Measurements from ENCODE around the gene STT3A.

Gene STT3A

DNA sequence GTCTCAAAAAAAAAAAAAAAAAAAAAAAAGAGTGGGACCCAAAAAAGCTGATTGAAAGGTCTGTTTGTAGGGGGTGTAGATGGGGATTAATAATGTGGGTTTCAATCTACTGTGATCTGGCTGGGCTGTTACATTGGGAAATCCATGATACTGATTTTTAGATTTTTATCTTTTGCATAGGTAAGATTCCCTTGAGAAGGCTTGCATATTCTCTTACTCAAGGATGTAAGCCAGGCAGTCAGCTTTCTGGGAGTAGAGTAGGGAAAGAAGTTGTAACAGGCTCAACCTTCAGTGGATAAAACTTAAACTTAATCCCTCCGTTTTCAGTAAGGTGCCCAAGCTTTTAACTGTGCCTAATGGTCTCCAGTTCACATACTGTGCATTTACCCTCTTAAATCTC lies 30.4 kb downstream of the STT3A start:
- peaks cover 7% of the 10 kb centered on the region; the same call in 1 of the 2 replicates for H3K36me3 ChIP-seq (ENCODE audit: insufficient read depth, low read length)
- H3K4me3 ChIP-seq (ENCODE audit: low read depth, low read length) = no peak overlapping the region
- H2AFZ ChIP-seq (ENCODE audit: low read length, unreplicated experiment) = no peak overlapping the region
- no peak overlapping the region for H3K27ac ChIP-seq (ENCODE audit: low read depth, low read length)
- peaks cover 28% of the 10 kb centered on the region for H3K4me1 ChIP-seq (ENCODE audit: control insufficient read depth, insufficient read depth, low read length, unreplicated experiment)
- H3K79me2 ChIP-seq (ENCODE audit: control insufficient read depth, insufficient read depth, low read length, unreplicated experiment) = peaks cover 16% of the 10 kb centered on the region
- no peaks in the 10 kb centered on the region for H3K27me3 ChIP-seq (ENCODE audit: insufficient read depth, low read length)

DNA sequence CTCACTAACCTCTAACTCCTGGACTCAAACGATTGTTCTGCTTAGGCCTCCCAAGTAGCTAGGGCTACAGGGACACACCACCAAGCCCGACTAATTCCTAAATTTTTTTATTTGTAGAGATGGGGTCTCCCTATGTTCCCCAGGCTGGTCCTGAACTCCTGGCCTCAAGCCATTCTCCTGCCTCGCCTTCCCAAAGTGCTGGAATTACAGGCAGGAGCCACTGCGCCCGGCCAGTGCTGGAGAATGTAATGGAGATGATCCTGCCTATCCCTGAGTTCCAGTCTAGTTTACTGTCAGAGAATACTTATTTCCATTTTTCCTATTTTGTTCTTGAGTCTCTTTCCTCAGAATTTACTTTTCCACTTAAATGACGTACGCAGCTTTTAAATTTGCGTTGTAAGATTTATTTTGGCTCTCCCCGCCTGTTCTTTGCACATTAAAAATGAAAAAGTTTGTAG lies 32.1 kb downstream of the STT3A start, which contains the start of gene CHEK1:
CHEK1 (plus strand) TSS at position 408 of the 458 bp plus-strand sequence. CDS start 1,606 bp downstream, outside the sequence.
- peaks cover 7% of the 10 kb centered on the region for H3K36me3 ChIP-seq (ENCODE audit: insufficient read depth, low read length)

DNA sequence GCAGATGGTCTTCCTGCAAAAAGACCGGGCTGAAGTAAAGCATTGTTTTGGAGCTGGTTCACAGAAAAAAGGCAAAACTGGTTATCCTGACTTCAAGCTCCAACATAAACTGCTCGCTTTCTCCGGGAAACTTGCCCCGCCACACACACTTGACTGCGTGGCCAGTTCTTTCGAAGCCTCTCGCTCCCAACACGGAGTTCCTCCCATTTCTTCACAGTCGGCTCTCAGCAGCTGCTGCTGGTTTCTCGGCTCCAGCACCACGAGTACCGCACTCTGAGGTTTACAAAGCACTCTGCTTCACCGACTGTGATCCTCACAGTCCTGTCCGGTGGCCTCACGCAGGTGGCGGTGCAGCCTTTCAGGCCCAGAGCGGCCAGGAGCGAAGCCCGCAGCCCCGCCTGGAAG lies 32.6 kb downstream of the STT3A start:
- peak overlapping the region; percentile 94 for H3K27ac ChIP-seq (ENCODE audit: low read depth, low read length)
- peak overlapping the region; percentile 89 for H3K4me3 ChIP-seq (ENCODE audit: low read depth, low read length)
- H3K27me3 ChIP-seq (ENCODE audit: insufficient read depth, low read length) = no peaks in the 10 kb centered on the region
- peaks cover 21% of the 10 kb centered on the region for H3K79me2 ChIP-seq (ENCODE audit: control insufficient read depth, insufficient read depth, low read length, unreplicated experiment)
- peak overlapping the region; percentile 77 for H2AFZ ChIP-seq (ENCODE audit: low read length, unreplicated experiment)
- peaks cover 29% of the 10 kb centered on the region for H3K4me1 ChIP-seq (ENCODE audit: control insufficient read depth, insufficient read depth, low read length, unreplicated experiment)
- H3K36me3 ChIP-seq (ENCODE audit: insufficient read depth, low read length) = peaks cover 9% of the 10 kb centered on the region

More for the DNA sequence above, 32.1 kb downstream of the STT3A start, which contains the start of gene CHEK1:
- Histone ChIP-seq H3K79me2 (ENCODE audit: control insufficient read depth, insufficient read depth, low read length, unreplicated experiment) (peaks cover 21% of the 10 kb centered on the region), H2AFZ (ENCODE audit: low read length, unreplicated experiment) (peak within 1 kb of the TSS; percentile 77), H3K27me3 (ENCODE audit: insufficient read depth, low read length) (no peaks in the 10 kb centered on the region), H3K27ac (ENCODE audit: low read depth, low read length) (peak within 1 kb of the TSS; percentile 94), H3K4me1 (ENCODE audit: control insufficient read depth, insufficient read depth, low read length, unreplicated experiment) (peaks cover 29% of the 10 kb centered on the region), H3K4me3 (ENCODE audit: low read depth, low read length) (peak within 1 kb of the TSS; percentile 89)

DNA sequence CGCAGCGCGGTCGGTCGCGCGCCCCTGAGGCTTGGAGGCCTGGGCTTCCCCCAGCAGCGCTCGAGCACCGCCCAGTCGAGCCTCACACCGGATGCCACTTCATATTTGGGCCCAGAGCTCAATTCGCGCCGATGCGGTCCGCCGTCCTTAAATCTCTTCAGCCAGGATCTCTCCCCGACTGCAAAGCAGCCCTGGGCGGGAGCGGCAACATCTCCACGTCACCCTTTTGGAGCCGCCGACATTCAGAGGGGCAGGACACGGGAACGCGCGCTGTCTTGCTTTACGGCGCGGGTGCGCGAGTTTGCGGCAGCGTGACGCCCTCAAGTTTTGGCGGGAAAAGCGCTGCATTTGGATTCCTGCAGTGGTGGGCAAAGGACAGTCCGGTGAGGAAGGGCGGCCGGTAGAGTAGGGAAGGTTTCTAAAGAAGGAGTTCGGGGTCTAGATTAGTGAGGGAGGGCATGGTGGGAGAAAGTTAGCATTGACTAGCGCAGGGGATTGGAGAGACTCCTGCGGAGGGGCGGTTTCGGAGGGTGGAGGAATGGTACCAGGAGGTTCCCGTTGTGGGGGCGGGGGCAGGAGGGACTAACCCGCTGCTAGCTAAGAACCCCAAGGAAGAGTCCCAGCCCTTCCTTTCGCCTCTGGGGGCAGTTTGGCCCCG lies 33.1 kb downstream of the STT3A start:
- no peaks in the 10 kb centered on the region for H3K27me3 ChIP-seq (ENCODE audit: insufficient read depth, low read length)
- peaks cover 21% of the 10 kb centered on the region for H3K79me2 ChIP-seq (ENCODE audit: control insufficient read depth, insufficient read depth, low read length, unreplicated experiment)
- H3K36me3 ChIP-seq (ENCODE audit: insufficient read depth, low read length) = peaks cover 10% of the 10 kb centered on the region
- H3K4me3 ChIP-seq (ENCODE audit: low read depth, low read length) = peak overlapping the region; percentile 89
- peaks cover 29% of the 10 kb centered on the region for H3K4me1 ChIP-seq (ENCODE audit: control insufficient read depth, insufficient read depth, low read length, unreplicated experiment)
- H2AFZ ChIP-seq (ENCODE audit: low read length, unreplicated experiment) = peak overlapping the region; percentile 77
- peak overlapping the region; percentile 94 for H3K27ac ChIP-seq (ENCODE audit: low read depth, low read length)

DNA sequence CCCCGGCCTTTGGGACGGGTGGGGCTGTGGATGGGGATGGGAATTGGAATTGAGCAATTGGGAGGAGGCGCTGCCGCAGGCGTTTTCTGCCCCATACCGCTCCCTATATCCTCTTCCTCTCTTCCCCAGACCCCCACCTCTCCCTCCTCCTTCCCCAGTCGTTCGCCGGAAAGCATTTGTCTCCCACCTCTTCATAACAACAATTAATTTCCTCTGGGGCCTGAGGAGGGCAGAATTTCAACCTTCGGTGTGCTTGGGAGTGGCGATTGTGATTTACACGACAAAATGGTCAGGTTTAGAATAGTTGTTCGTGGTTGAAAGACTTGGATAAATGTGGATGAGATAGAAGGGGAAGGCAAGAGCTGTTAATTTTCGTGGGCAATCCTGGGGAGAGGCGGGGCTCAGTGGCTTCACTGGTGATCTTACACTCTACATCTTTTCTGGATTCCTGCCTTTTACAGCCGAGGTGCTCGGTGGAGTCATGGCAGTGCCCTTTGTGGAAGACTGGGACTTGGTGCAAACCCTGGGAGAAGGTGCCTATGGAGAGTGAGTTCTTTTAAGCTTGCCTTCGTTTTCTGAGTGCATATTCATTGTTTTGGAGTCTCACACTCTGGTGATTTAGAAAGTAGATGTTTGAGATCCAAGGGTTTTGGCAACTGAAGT lies 33.8 kb downstream of the STT3A start:
- Histone ChIP-seq H3K27me3 (ENCODE audit: insufficient read depth, low read length) (no peaks in the 10 kb centered on the region), H3K27ac (ENCODE audit: low read depth, low read length) (peak overlapping the region; percentile 94), H3K4me3 (ENCODE audit: low read depth, low read length) (peak overlapping the region; percentile 89), H3K36me3 (ENCODE audit: insufficient read depth, low read length) (peaks cover 12% of the 10 kb centered on the region), H2AFZ (ENCODE audit: low read length, unreplicated experiment) (peak overlapping the region; percentile 77), H3K79me2 (ENCODE audit: control insufficient read depth, insufficient read depth, low read length, unreplicated experiment) (peaks cover 23% of the 10 kb centered on the region), H3K4me1 (ENCODE audit: control insufficient read depth, insufficient read depth, low read length, unreplicated experiment) (peaks cover 26% of the 10 kb centered on the region)

DNA sequence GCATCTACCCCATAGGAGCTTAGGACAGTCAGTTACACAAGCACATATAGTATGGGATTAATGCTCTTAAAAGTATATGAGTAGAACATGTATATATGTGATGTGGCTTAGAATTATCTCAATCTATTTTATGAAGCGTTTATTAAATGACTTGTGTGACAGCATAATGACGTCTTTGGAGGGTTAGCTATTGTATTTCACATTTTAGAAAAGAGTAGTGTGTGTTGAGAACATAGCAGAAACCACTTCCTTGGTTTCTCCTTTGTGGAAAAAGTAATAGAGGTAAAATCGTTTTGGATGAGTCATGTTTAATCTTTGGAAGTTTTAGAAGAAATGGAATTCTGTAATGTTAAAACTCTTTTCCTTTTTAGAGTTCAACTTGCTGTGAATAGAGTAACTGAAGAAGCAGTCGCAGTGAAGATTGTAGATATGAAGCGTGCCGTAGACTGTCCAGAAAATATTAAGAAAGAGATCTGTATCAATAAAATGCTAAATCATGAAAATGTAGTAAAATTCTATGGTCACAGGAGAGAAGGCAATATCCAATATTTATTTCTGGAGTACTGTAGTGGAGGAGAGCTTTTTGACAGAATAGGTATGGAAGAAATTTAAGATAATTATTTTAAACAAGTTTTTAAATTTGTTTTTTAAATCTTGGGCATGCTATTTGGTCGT lies 34.7 kb downstream of the STT3A start:
- H2AFZ ChIP-seq (ENCODE audit: low read length, unreplicated experiment) = peak overlapping the region; percentile 4
- peak overlapping the region; percentile 89 for H3K4me3 ChIP-seq (ENCODE audit: low read depth, low read length)
- H3K27me3 ChIP-seq (ENCODE audit: insufficient read depth, low read length) = no peaks in the 10 kb centered on the region
- peaks cover 15% of the 10 kb centered on the region for H3K36me3 ChIP-seq (ENCODE audit: insufficient read depth, low read length)
- peak overlapping the region; percentile 94 for H3K27ac ChIP-seq (ENCODE audit: low read depth, low read length)
- peaks cover 17% of the 10 kb centered on the region for H3K4me1 ChIP-seq (ENCODE audit: control insufficient read depth, insufficient read depth, low read length, unreplicated experiment)
- H3K79me2 ChIP-seq (ENCODE audit: control insufficient read depth, insufficient read depth, low read length, unreplicated experiment) = peaks cover 24% of the 10 kb centered on the region

DNA sequence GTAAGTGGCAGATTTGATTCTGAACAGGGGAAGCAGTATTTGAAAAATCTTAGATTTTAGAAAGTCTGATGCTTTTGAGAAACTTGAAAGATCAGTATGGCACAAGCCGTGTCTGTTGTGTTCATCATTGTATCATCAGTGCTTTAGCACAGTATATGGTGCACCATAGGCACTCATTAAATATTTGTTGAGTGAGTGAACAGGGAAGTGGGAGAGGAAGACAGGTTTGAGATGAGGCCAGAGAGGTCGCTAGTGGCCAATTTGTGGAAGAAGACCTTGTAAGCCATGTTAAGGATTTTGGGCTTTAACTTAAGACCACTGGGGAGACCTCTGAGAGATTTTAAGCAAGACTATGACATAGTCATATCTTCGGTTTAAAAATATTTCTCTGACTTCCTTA lies 45.2 kb downstream of the STT3A start:
- no peaks in the 10 kb centered on the region for H3K27me3 ChIP-seq (ENCODE audit: insufficient read depth, low read length)
- H3K4me1 ChIP-seq (ENCODE audit: control insufficient read depth, insufficient read depth, low read length, unreplicated experiment) = peaks cover 3% of the 10 kb centered on the region
- no peak overlapping the region for H3K4me3 ChIP-seq (ENCODE audit: low read depth, low read length)
- no peak overlapping the region for H2AFZ ChIP-seq (ENCODE audit: low read length, unreplicated experiment)
- no peaks in the 10 kb centered on the region for H3K79me2 ChIP-seq (ENCODE audit: control insufficient read depth, insufficient read depth, low read length, unreplicated experiment)
- peaks cover 43% of the 10 kb centered on the region for H3K36me3 ChIP-seq (ENCODE audit: insufficient read depth, low read length)
- H3K27ac ChIP-seq (ENCODE audit: low read depth, low read length) = no peak overlapping the region

DNA sequence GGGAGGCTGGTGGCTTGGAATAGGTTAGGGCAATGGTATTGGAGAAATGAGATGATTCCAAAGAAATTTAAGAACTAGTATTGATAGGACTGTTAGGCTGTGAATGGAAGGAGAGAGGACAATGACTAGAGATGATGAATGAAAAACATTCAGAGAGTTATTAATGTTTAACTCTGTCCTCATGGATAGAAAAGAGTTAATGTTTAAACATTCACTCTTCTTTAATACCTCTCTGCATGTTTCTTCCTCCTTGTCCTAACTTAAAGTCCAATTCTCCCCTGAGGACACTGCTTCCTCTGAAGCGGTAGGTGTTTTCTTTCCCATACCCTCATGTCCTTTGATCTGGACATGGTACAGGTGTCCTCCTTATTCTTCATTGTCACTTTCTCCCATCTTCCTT lies 45.7 kb downstream of the STT3A start:
- Histone ChIP-seq H2AFZ (ENCODE audit: low read length, unreplicated experiment) (no peak overlapping the region), H3K27ac (ENCODE audit: low read depth, low read length) (no peak overlapping the region), H3K36me3 (ENCODE audit: insufficient read depth, low read length) (peaks cover 39% of the 10 kb centered on the region), H3K27me3 (ENCODE audit: insufficient read depth, low read length) (no peaks in the 10 kb centered on the region), H3K4me3 (ENCODE audit: low read depth, low read length) (no peak overlapping the region), H3K79me2 (ENCODE audit: control insufficient read depth, insufficient read depth, low read length, unreplicated experiment) (no peaks in the 10 kb centered on the region), H3K4me1 (ENCODE audit: control insufficient read depth, insufficient read depth, low read length, unreplicated experiment) (peaks cover 3% of the 10 kb centered on the region)

DNA sequence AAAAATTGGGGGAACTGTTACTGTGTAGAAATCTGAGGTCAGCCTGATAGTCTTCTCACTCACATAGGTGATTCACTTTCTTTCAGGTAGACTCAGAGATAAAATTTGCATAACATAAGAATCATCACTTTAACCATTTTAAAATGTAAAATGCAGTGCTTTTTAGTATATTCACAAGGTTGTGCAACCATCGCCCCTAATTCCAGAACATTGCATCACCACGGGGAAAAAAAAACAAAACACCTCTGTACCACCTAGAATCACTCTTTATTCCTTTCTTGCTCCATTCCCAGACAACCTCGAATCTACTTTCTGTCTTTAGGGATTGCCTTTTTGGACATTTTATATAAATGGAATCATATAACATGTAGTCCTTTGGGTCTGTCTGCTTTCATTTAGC lies 53.2 kb downstream of the STT3A start:
- Histone ChIP-seq H3K27ac (ENCODE audit: low read depth, low read length) (no peak overlapping the region), H3K27me3 (ENCODE audit: insufficient read depth, low read length) (no peaks in the 10 kb centered on the region), H3K4me1 (ENCODE audit: control insufficient read depth, insufficient read depth, low read length, unreplicated experiment) (peaks cover 3% of the 10 kb centered on the region), H2AFZ (ENCODE audit: low read length, unreplicated experiment) (no peak overlapping the region), H3K4me3 (ENCODE audit: low read depth, low read length) (no peak overlapping the region), H3K79me2 (ENCODE audit: control insufficient read depth, insufficient read depth, low read length, unreplicated experiment) (peaks cover 9% of the 10 kb centered on the region), H3K36me3 (ENCODE audit: insufficient read depth, low read length) (peaks cover 33% of the 10 kb centered on the region)

DNA sequence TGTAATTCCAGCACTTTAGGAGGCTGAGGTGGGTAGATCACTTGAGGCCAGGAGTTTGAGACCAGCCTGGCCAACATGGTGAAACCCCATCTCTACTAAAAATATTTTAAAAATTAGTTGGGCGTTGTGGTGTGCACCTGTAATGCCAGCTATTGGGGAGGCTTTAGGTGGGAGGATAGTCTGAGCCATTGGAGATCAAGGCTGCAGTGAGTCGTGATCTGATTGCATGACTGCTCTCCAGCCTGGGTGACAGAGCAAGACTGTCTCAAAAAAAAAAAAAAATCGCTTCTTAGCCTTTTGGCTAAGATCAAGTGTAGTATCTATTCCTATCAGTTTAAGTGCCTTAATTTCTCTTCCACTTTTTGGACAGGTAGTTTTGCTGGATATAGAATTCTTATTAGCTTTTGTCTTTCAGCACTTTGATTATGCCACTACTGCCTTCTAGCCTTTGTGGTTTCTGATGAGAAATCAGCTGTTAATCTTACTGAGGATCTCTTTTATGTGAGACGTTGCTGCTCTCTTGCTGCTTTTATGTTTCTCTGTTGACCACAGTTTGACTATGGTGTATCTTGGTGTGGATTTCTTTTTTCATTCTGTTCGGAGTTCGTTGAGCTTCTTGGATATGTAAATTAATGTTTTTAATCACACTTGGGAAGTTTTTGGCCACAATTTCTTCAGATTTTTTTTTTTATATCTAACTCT lies 57.0 kb downstream of the STT3A start:
- no peak overlapping the region for H2AFZ ChIP-seq (ENCODE audit: low read length, unreplicated experiment)
- H3K79me2 ChIP-seq (ENCODE audit: control insufficient read depth, insufficient read depth, low read length, unreplicated experiment) = peaks cover 9% of the 10 kb centered on the region
- H3K27me3 ChIP-seq (ENCODE audit: insufficient read depth, low read length) = no peaks in the 10 kb centered on the region
- no peak overlapping the region for H3K27ac ChIP-seq (ENCODE audit: low read depth, low read length)
- peaks cover 26% of the 10 kb centered on the region for H3K36me3 ChIP-seq (ENCODE audit: insufficient read depth, low read length)
- H3K4me3 ChIP-seq (ENCODE audit: low read depth, low read length) = no peak overlapping the region
- no peaks in the 10 kb centered on the region for H3K4me1 ChIP-seq (ENCODE audit: control insufficient read depth, insufficient read depth, low read length, unreplicated experiment)
